Trophoblast cell (in vitro differentiated cells and primary cell): Measurements from ENCODE around the gene CCDC85A.
A peak's percentile ranks its signal among the peaks of the same experiment; 100 is the strongest.

ENCODE experiments used
- DNase-seq, 2 donors: peaks; one replicate each; pipeline ENCODE4 v3.0.0-alpha.2; 2016
- H2AFZ ChIP-seq: 2 replicates; pipeline ENCODE4 v1.6.1; 2013; ENCODE audit warnings: low read length, moderate library complexity, mild to moderate bottlenecking; ENCODE audit not compliant: insufficient read depth, poor library complexity
- H2AK5ac ChIP-seq: 2 replicates; pipeline ENCODE4 v1.6.1; 2013; ENCODE audit warnings: mild to moderate bottlenecking, low read length
- H2BK120ac ChIP-seq: 2 replicates; pipeline ENCODE4 v1.6.1; 2013; ENCODE audit warnings: low read length, mild to moderate bottlenecking, moderate library complexity; ENCODE audit not compliant: insufficient read depth, poor library complexity
- H2BK12ac ChIP-seq: 2 replicates; pipeline ENCODE4 v1.6.1; 2013; ENCODE audit warnings: mild to moderate bottlenecking, low read length, moderate library complexity
- H2BK5ac ChIP-seq: 2 replicates; pipeline ENCODE4 v1.6.1; 2013; ENCODE audit warnings: low read length, low read depth, moderate library complexity, mild to moderate bottlenecking; ENCODE audit not compliant: poor library complexity
- H3K14ac ChIP-seq: 2 replicates; pipeline ENCODE4 v1.6.1; 2013; ENCODE audit warnings: mild to moderate bottlenecking, low read length
- H3K18ac ChIP-seq: 2 replicates; pipeline ENCODE4 v1.6.1; 2013; ENCODE audit warnings: mild to moderate bottlenecking, low read length
- H3K23ac ChIP-seq: 2 replicates; pipeline ENCODE4 v1.6.1; 2013; ENCODE audit warnings: low read length
- H3K27ac ChIP-seq: 2 replicates; pipeline ENCODE4 v1.5.1; 2013; ENCODE audit warnings: low read depth, mild to moderate bottlenecking, inconsistent platforms, low read length, moderate library complexity
- H3K27me3 ChIP-seq: 2 replicates; pipeline ENCODE4 v1.6.1; 2013; ENCODE audit warnings: inconsistent platforms, mild to moderate bottlenecking, low read length, moderate library complexity; ENCODE audit not compliant: insufficient read depth
- H3K36me3 ChIP-seq, 2 experiments: 1 replicate in 1 of 2; 2 replicates in 1 of 2; pipeline ENCODE4 v1.6.1; 2013; ENCODE audit warnings: low read length in 2 of 2, mild to moderate bottlenecking in 2 of 2, moderate library complexity in 1 of 2; ENCODE audit not compliant: insufficient read depth in 2 of 2, control insufficient read depth in 1 of 2
- H3K4ac ChIP-seq: 2 replicates; pipeline ENCODE4 v1.6.1; 2013; ENCODE audit warnings: low read depth, mild to moderate bottlenecking, low read length, moderate library complexity
- H3K4me1 ChIP-seq, 2 experiments: 1 replicate in 1 of 2; 2 replicates in 1 of 2; pipeline ENCODE4 v1.6.1; 2013; ENCODE audit warnings: low read length in 2 of 2, mild to moderate bottlenecking in 2 of 2, moderate library complexity in 1 of 2; ENCODE audit not compliant: insufficient read depth in 2 of 2, control insufficient read depth in 1 of 2
- H3K4me2 ChIP-seq: 2 replicates; pipeline ENCODE4 v1.6.1; 2013; ENCODE audit warnings: inconsistent platforms, mild to moderate bottlenecking, low read length, moderate library complexity
- H3K4me3 ChIP-seq: 2 replicates; pipeline ENCODE4 v1.5.1; 2013; ENCODE audit warnings: mild to moderate bottlenecking, low read depth, low read length, inconsistent platforms
- H3K79me1 ChIP-seq: one replicate; pipeline ENCODE4 v1.6.1; 2013; ENCODE audit warnings: low read length
- H3K79me2 ChIP-seq: 2 replicates; pipeline ENCODE4 v1.6.1; 2013; ENCODE audit warnings: low read length, mild to moderate bottlenecking; ENCODE audit not compliant: control insufficient read depth, insufficient read depth, poor library complexity
- H3K9ac ChIP-seq: 2 replicates; pipeline ENCODE4 v1.6.1; 2013; ENCODE audit warnings: mild to moderate bottlenecking, low read length
- H3K9me3 ChIP-seq: 2 replicates; pipeline ENCODE4 v1.6.1; 2013; ENCODE audit warnings: low read depth, mild to moderate bottlenecking, control low read depth, inconsistent platforms, low read length; ENCODE audit not compliant: insufficient read depth
- H4K12ac ChIP-seq: 2 replicates; pipeline ENCODE4 v1.6.1; 2013; ENCODE audit warnings: low read depth, mild to moderate bottlenecking, low read length, moderate library complexity
- H4K8ac ChIP-seq: 2 replicates; pipeline ENCODE4 v1.6.1; 2013; ENCODE audit warnings: low read depth, mild to moderate bottlenecking, low read length, moderate library complexity
- H4K91ac ChIP-seq: one replicate; pipeline ENCODE4 v1.6.1; 2013; ENCODE audit warnings: low read depth, mild to moderate bottlenecking, low read length, moderate library complexity
- WGBS: extraction: QIAGEN DNeasy Blood & Tissue Kit; methylation state at CpG from one replicate; pipeline ENCODE4 v1.1.7; 2013; ENCODE audit warnings: missing lambda C conversion rate; ENCODE audit not compliant: insufficient read length, insufficient coverage; ENCODE audit errors: extremely low coverage; 5-methylcytosine and 5-hydroxymethylcytosine counted together

The CCDC85A gene

DNA sequence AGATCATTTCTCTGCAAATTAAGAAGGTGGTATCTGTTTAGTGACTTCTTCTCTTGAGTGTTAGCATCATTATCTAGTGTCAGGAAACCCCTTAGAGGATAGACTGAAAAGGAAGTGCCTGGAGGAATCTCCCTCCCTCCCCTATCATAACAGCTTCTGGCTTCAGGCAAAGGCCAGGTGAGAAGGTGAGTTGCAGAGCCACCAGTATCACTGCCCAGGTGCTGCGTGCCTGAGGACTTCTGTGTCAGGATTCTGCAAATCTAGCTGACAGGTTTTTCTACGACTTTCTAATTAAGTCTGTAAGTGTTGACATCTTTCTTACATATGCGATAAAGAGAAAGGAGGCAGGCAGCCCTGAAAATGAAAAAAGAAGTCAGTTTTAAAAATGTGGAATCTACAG lies 111.9 kb downstream of the CCDC85A start:
- no peak overlapping the region for H3K4me2 ChIP-seq
- H2BK12ac ChIP-seq, result no peak overlapping the region
- no peak overlapping the region for H2BK5ac ChIP-seq
- no CpG with 5 or more reads among the region's 3 CpGs for WGBS
- H2BK120ac ChIP-seq, result no peak overlapping the region
- no peaks in the 10 kb centered on the region for H3K9me3 ChIP-seq
- no peak overlapping the region for H3K9ac ChIP-seq
- no peak overlapping the region for H3K14ac ChIP-seq
- H3K27ac ChIP-seq, result no peak overlapping the region
- H2AFZ ChIP-seq, result no peak overlapping the region
- no peaks in the 10 kb centered on the region for H3K79me2 ChIP-seq
- no peak overlapping the region for H3K4ac ChIP-seq
- H3K27me3 ChIP-seq, result no peaks in the 10 kb centered on the region
- H3K4me3 ChIP-seq, result no peak overlapping the region
- H4K91ac ChIP-seq, result no peak overlapping the region
- H2AK5ac ChIP-seq, result no peak overlapping the region
- DNase-seq, result peak; percentile 62 to 78
- no peak overlapping the region for H4K12ac ChIP-seq
- no peaks in the 10 kb centered on the region for H3K4me1 ChIP-seq
- no peak overlapping the region for H3K23ac ChIP-seq
- H3K36me3 ChIP-seq, result no peaks in the 10 kb centered on the region
- H4K8ac ChIP-seq, result no peak overlapping the region
- no peak overlapping the region for H3K18ac ChIP-seq
- no peaks in the 10 kb centered on the region for H3K79me1 ChIP-seq

- H3K79me1 ChIP-seq, result no peaks in the 10 kb centered on the region
- H3K36me3 ChIP-seq, result no peaks in the 10 kb centered on the region
- no peak overlapping the region for H2BK5ac ChIP-seq
- H3K14ac ChIP-seq, result no peak overlapping the region
- no CpG with 5 or more reads among the region's 3 CpGs for whole genome bisulfite sequencing
- no peaks in the 10 kb centered on the region for H3K4me1 ChIP-seq
- no peaks in the 10 kb centered on the region for H3K79me2 ChIP-seq
- H2AK5ac ChIP-seq, result no peak overlapping the region
- no peak overlapping the region for H4K8ac ChIP-seq
- no peaks in the 10 kb centered on the region for H3K27me3 ChIP-seq
- no peak overlapping the region for H3K23ac ChIP-seq
- H3K9ac ChIP-seq, result no peak overlapping the region
- no peaks in the 10 kb centered on the region for H3K9me3 ChIP-seq
- H4K91ac ChIP-seq, result no peak overlapping the region
- no peak overlapping the region for H2BK120ac ChIP-seq
- H3K27ac ChIP-seq, result no peak overlapping the region
- no peak overlapping the region for H4K12ac ChIP-seq
- no peak overlapping the region for H3K18ac ChIP-seq
- no peak for DNase-seq
- no peak overlapping the region for H3K4ac ChIP-seq
- H3K4me2 ChIP-seq, result no peak overlapping the region
- no peak overlapping the region for H2BK12ac ChIP-seq
- no peak overlapping the region for H3K4me3 ChIP-seq
- no peak overlapping the region for H2AFZ ChIP-seq
These were observed 113.9 kb downstream of the CCDC85A start for GRCh38 chr2:56297671-56298070.

- no peak overlapping the region for H2AK5ac ChIP-seq
- peak; percentile 30 to 54 for DNase-seq
- no peak overlapping the region for H2BK12ac ChIP-seq
- H3K4ac ChIP-seq, result no peak overlapping the region
- no peak overlapping the region for H3K4me2 ChIP-seq
- H3K36me3 ChIP-seq, result no peaks in the 10 kb centered on the region
- WGBS, result no CpG with 5 or more reads among the region's 3 CpGs
- no peaks in the 10 kb centered on the region for H3K4me1 ChIP-seq
- H4K8ac ChIP-seq, result no peak overlapping the region
- no peaks in the 10 kb centered on the region for H3K9me3 ChIP-seq
- no peak overlapping the region for H3K9ac ChIP-seq
- no peak overlapping the region for H4K12ac ChIP-seq
- H3K18ac ChIP-seq, result no peak overlapping the region
- H3K27ac ChIP-seq, result no peak overlapping the region
- no peaks in the 10 kb centered on the region for H3K79me1 ChIP-seq
- no peak overlapping the region for H3K4me3 ChIP-seq
- H2BK5ac ChIP-seq, result no peak overlapping the region
- no peak overlapping the region for H3K14ac ChIP-seq
- H3K23ac ChIP-seq, result no peak overlapping the region
- H3K79me2 ChIP-seq, result no peaks in the 10 kb centered on the region
- no peak overlapping the region for H2BK120ac ChIP-seq
- no peak overlapping the region for H2AFZ ChIP-seq
- no peaks in the 10 kb centered on the region for H3K27me3 ChIP-seq
- H4K91ac ChIP-seq, result no peak overlapping the region
These were observed 115.4 kb downstream of the CCDC85A start for GRCh38 chr2:56299171-56299691.

DNA sequence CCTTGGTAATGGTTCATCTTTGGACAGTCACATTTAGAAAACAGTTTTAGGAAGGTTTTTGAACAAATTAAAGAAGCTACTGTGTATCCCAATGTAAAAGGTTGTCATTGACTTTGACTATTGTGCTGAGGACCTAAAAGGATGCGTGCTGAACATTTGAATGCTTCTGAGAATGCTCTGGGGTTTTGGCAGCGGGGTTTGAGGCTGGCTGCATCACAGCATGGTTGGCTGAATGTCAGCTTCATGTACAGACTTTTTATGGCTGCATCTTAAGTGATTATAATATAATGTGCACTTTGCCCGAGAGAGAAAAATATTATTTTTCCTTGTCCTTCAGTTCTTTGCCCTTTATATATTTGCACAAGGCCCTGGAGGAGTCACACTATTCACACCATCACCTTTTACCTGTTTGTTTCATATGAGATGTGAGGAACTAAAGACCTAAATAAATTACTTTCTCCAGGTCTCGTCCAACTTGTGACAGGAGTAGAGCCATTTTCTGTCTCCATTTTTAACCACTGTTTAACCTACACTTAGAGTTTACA lies 125.9 kb downstream of the CCDC85A start:
- H2AK5ac ChIP-seq, result no peak overlapping the region
- H2BK5ac ChIP-seq, result no peak overlapping the region
- no peak overlapping the region for H3K18ac ChIP-seq
- H4K8ac ChIP-seq, result no peak overlapping the region
- no peak overlapping the region for H3K4ac ChIP-seq
- H3K23ac ChIP-seq, result no peak overlapping the region
- H3K27me3 ChIP-seq, result no peaks in the 10 kb centered on the region
- H3K27ac ChIP-seq, result no peak overlapping the region
- WGBS, result no CpG with 5 or more reads among the region's 4 CpGs
- H3K36me3 ChIP-seq, result no peaks in the 10 kb centered on the region
- no peaks in the 10 kb centered on the region for H3K4me1 ChIP-seq
- H3K4me2 ChIP-seq, result no peak overlapping the region
- H3K9me3 ChIP-seq, result no peaks in the 10 kb centered on the region
- no peak for DNase-seq
- H3K9ac ChIP-seq, result no peak overlapping the region
- no peak overlapping the region for H2BK12ac ChIP-seq
- H3K79me1 ChIP-seq, result no peaks in the 10 kb centered on the region
- H4K91ac ChIP-seq, result no peak overlapping the region
- no peak overlapping the region for H3K14ac ChIP-seq
- H2AFZ ChIP-seq, result no peak overlapping the region
- no peak overlapping the region for H3K4me3 ChIP-seq
- H4K12ac ChIP-seq, result no peak overlapping the region
- no peak overlapping the region for H2BK120ac ChIP-seq
- H3K79me2 ChIP-seq, result no peaks in the 10 kb centered on the region
